Adrenal gland (tissue), 12 donors: ENCODE measurements around the gene TAP2. TPM values are rescaled to one million over a fixed set of nuclear protein-coding genes. Genes with fewer than 3 reads are reported as not detected.

ENCODE experiments used
- DNase-seq, 7 donors: peaks; one replicate each; pipeline ENCODE4 v3.0.0-alpha.2; 2019 to 2020
- H3K27ac ChIP-seq, 5 donors: fragments of 200-600 bp; sonication (generic) in 4 of 5; 1 replicate in 3 of 5; 2 replicates in 2 of 5; pipeline versions ENCODE4 v1.5.1 to v1.8.0; 2016 to 2020; ENCODE audit warnings: mild to moderate bottlenecking in 1 of 5
- H3K27me3 ChIP-seq: fragments of 200-600 bp; 2 replicates; pipeline ENCODE4 v1.8.0; 2021
- H3K36me3 ChIP-seq, 2 donors: fragments of 200-600 bp; replicated peaks in 1 of 2; 1 replicate in 1 of 2; 2 replicates in 1 of 2; pipeline versions ENCODE4 v1.5.1 to v1.8.0; 2018 to 2022
- H3K4me1 ChIP-seq, 2 donors: fragments of 200-600 bp; replicated peaks in 1 of 2; 1 replicate in 1 of 2; 2 replicates in 1 of 2; pipeline versions ENCODE4 v1.5.1 to v1.8.0; 2018 to 2021
- H3K4me3 ChIP-seq, 4 donors: fragments of 200-600 bp; sonication (generic) in 3 of 4; one replicate each; pipeline ENCODE4 v1.5.1; 2016 to 2018
- H3K9me3 ChIP-seq, 3 donors: fragments of 200-600 bp; sonication (generic) in 1 of 3; replicated peaks in 1 of 3; 1 replicate in 2 of 3; 2 replicates in 1 of 3; pipeline versions ENCODE4 v1.5.1 to v1.8.0; 2016 to 2021
- POLR2A ChIP-seq, 2 donors: fragments of 450-650 bp; IDR thresholded peaks; one replicate each; pipeline ENCODE4 v1.6.1; 2017; ENCODE audit warnings: antibody characterized with exemption in 2 of 2, mild to moderate bottlenecking in 2 of 2, moderate library complexity in 1 of 2
- WGBS, 4 donors: extraction: QIAGEN DNeasy Blood & Tissue Kit in 2 of 4; methylation state at CpG; one replicate each; pipeline versions ENCODE4 v1.1.5 to v1.1.7; 2013 to 2017; 5-methylcytosine and 5-hydroxymethylcytosine counted together
- intact Hi-C, 2 donors: fragments of 100-400 bp; cut with DNase I; formaldehyde crosslinking; loops; one replicate each; pipeline versions ENCODE4 v1.14.1 to v1.15.0; 2022 to 2023
- polyA plus RNA-seq, 3 donors: library from polyadenylated mRNA; stranded (reverse); fragments of 200-250 nt in 2 of 3; fragments of 350-450 nt in 1 of 3; fragmentation: Illumina TruSeq in 1 of 3; extraction: RNeasy Lipid Tissue Mini Kit (QIAGEN cat#74804) in 1 of 3; gene quantifications; one replicate each; pipeline ENCODE4 v1.2.3, GENCODE V29; 2013 to 2014
- total RNA-seq, 9 donors: library from RNA; depleted of rRNA in 4 of 9; stranded (reverse); fragments of >200 nt in 4 of 9; fragments of 120-200 nt in 1 of 9; fragmentation: NEBNext Ultra II Directional in 1 of 9; extraction: Animal tissue kit (Norgen Biotek cat#: 25700) in 1 of 9; gene quantifications; one replicate each; pipeline versions ENCODE4 v1.1.0 to v1.2.4, GENCODE V29; 2013 to 2023
- TF ChIP-seq, protein P1 (sequence below), 6 experiments: fragments of 450-650 bp in 4 of 6; fragments of 200-600 bp in 2 of 6; sonication (generic) in 1 of 6; IDR thresholded peaks; 1 replicate in 5 of 6; 2 replicates in 1 of 6; pipeline versions ENCODE4 v1.5.1 to v1.8.0; 2016 to 2021; ENCODE audit warnings: antibody characterized with exemption in 6 of 6, mild to moderate bottlenecking in 2 of 6, moderate library complexity in 1 of 6
- donor health status: healthy with polysubstance abuse.
- donor health status: Bipolar disorder and iron deficiency.
- donor health status: DM: yes; HTN: yes; CAD: no.
- donor health status: DM: no; HTN: no; CAD: no.
- donor health status: DM: no; HTN: no; CAD: no.
- donor health status: DM: yes; HTN: yes; CAD: no.

The TAP2 gene
- total and polyA plus RNA-seq, 12 donors = 4.8 to 48.0 (median 21.0) TPM

- no peaks in the 10 kb centered on the region for H3K9me3 ChIP-seq
- H3K36me3 ChIP-seq = no peaks in the 10 kb centered on the region
- TF ChIP-seq POLR2A (IDR thresholded peaks at IDR 0.05) = no peak
- H3K27me3 ChIP-seq = no peaks in the 10 kb centered on the region
- H3K4me3 ChIP-seq = peak within 1 kb of the TSS in 1 of 4 donors; percentile 19
- no peak for DNase-seq
- WGBS, 4 donors = 31 to 55% (median 48%) methylated on average over 3 of the region's 3 CpGs
- intact Hi-C loops = no loop called here
- H3K27ac ChIP-seq = no peak within 1 kb of the TSS
- H3K4me1 ChIP-seq = no peaks in the 10 kb centered on the region
Observed at GRCh38 chr6:32816746-32817204, 21.8 kb downstream of the TAP2 start, which contains the start of gene HLA-DOB. Gene HLA-DOB, minus strand, starts transcription at chr6:32817002. Its CDS starts 51 bp downstream, at chr6:32816951.

DNA sequence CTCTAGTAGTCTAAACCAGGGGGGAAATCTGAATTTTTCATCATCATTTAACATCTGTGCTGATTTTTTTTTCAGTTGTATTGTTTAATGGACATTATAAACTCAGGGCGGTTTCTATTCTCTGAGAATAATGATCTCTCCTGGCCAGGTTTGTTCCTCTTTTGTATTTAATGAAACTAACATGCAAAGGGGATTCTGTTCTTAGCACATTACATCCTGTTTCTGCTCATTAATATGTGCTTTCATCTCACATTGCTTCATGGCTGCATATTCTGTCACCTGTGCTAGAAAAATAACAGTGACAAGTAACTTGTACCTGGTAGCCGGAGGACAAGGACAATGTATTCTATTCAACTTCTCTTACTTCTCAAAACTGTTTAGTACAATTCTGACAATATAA lies 22.5 kb downstream of the TAP2 start:
- H3K4me3 ChIP-seq = no peak overlapping the region
- H3K36me3 ChIP-seq = no peaks in the 10 kb centered on the region
- H3K4me1 ChIP-seq = no peaks in the 10 kb centered on the region
- intact Hi-C loops = no loop called here
- no peaks in the 10 kb centered on the region for H3K9me3 ChIP-seq
- H3K27me3 ChIP-seq = no peaks in the 10 kb centered on the region
- no peak for DNase-seq
- no peak overlapping the region for H3K27ac ChIP-seq
- TF ChIP-seq, protein P1, sequence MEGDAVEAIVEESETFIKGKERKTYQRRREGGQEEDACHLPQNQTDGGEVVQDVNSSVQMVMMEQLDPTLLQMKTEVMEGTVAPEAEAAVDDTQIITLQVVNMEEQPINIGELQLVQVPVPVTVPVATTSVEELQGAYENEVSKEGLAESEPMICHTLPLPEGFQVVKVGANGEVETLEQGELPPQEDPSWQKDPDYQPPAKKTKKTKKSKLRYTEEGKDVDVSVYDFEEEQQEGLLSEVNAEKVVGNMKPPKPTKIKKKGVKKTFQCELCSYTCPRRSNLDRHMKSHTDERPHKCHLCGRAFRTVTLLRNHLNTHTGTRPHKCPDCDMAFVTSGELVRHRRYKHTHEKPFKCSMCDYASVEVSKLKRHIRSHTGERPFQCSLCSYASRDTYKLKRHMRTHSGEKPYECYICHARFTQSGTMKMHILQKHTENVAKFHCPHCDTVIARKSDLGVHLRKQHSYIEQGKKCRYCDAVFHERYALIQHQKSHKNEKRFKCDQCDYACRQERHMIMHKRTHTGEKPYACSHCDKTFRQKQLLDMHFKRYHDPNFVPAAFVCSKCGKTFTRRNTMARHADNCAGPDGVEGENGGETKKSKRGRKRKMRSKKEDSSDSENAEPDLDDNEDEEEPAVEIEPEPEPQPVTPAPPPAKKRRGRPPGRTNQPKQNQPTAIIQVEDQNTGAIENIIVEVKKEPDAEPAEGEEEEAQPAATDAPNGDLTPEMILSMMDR (IDR thresholded peaks at IDR 0.05) = no peak
- no peak for TF ChIP-seq POLR2A (IDR thresholded peaks at IDR 0.05)
- 81 to 88% (median 84%) methylated on average over 2 of the region's 2 CpGs for WGBS, 4 donors

GRCh38 chr6:32815115-32815514 lies 23.4 kb downstream of the TAP2 start:
- intact Hi-C loops = no loop called here
- no peak for DNase-seq
- TF ChIP-seq, protein P1 (IDR thresholded peaks at IDR 0.05) = no peak
- no peak for TF ChIP-seq POLR2A (IDR thresholded peaks at IDR 0.05)
- no peaks in the 10 kb centered on the region for H3K36me3 ChIP-seq
- WGBS, 4 donors = 74 to 80% (median 77%) methylated on average over 5 of the region's 5 CpGs
- no peak overlapping the region for H3K27ac ChIP-seq
- H3K9me3 ChIP-seq = no peaks in the 10 kb centered on the region
- no peak overlapping the region for H3K4me3 ChIP-seq
- no peaks in the 10 kb centered on the region for H3K27me3 ChIP-seq
- no peaks in the 10 kb centered on the region for H3K4me1 ChIP-seq

DNA sequence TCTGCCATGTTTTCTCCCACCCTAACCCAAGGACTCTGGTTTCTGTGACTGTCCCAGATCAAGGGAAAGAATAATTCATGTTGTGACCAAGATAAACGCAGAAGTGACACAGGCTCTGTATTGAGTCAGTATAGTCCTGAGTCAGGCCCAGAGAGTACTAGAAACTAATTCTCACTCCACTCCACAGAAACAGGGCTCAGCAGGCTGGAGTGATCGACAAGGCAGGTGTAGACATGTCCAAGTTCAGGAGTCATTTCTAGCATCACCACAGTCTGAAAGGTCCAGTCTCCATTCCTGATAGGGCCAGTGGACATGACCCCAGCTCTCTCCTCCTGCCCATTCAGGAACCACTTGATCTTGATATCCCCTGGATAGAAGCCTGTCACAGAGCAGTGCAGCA lies 24.4 kb downstream of the TAP2 start:
- Histone ChIP-seq H3K36me3 (no peaks in the 10 kb centered on the region), H3K4me3 (no peak overlapping the region), H3K27ac (no peak overlapping the region), H3K9me3 (no peaks in the 10 kb centered on the region), H3K4me1 (no peaks in the 10 kb centered on the region), H3K27me3 (no peaks in the 10 kb centered on the region)
- 45 to 70% (median 69%) methylated on average over 1 to 2 of the region's 2 CpGs for WGBS, 4 donors
- intact Hi-C loops = no loop called here
- DNase-seq = no peak
- TF ChIP-seq, protein P1 (IDR thresholded peaks at IDR 0.05) = no peak
- no peak for TF ChIP-seq POLR2A (IDR thresholded peaks at IDR 0.05)

GRCh38 chr6:32809171-32809570 lies 29.4 kb downstream of the TAP2 start:
- Histone ChIP-seq H3K36me3 (no peaks in the 10 kb centered on the region), H3K27ac (no peak overlapping the region), H3K4me3 (no peak overlapping the region), H3K4me1 (no peaks in the 10 kb centered on the region), H3K27me3 (peaks cover 19% of the 10 kb centered on the region), H3K9me3 (no peaks in the 10 kb centered on the region)
- TF ChIP-seq, protein P1 (IDR thresholded peaks at IDR 0.05) = no peak
- TF ChIP-seq POLR2A (IDR thresholded peaks at IDR 0.05) = no peak
- no peak for DNase-seq
- WGBS, 4 donors = 0 to 46% (median 21%) methylated on average over 1 of the region's 1 CpG
- intact Hi-C loops = no loop called here
